VCaP (cell line): ENCODE measurements around the gene CYB561.

ENCODE experiments used
- H3K27ac ChIP-seq: fragments of 450-650 bp; 2 replicates; pipeline ENCODE4 v1.5.1; 2017
- TF ChIP-seq, protein P1 (sequence below): fragments of 450-650 bp; conservative IDR thresholded peaks from 2 replicates; pipeline ENCODE4 v1.5.1; 2017; ENCODE audit warnings: mild to moderate bottlenecking, moderate library complexity

The CYB561 gene

DNA sequence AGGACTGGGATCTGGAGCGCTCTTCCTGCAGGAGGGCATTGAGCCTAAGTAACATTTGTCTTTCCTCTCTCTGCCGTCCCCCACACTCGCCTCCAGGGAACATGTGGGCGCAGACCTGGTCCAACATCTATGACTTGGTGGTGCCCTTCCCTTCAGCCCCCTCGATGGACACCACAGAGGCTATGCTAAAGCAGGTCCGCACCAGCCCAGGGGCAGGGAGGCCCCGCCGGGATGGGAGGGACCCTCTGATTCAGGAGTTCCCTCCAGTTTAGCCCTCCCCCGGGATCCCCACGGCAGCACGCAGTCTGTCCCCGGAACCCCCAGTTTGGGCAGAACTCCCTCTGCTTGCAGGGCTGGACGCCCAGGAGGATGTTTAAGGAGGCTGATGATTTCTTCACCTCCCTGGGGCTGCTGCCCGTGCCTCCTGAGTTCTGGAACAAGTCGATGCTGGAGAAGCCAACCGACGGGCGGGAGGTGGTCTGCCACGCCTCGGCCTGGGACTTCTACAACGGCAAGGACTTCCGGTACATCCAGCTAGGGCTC is 44.8 kb upstream of the CYB561 start:
- H3K27ac ChIP-seq, result no peak overlapping the region
- TF ChIP-seq, protein P1, sequence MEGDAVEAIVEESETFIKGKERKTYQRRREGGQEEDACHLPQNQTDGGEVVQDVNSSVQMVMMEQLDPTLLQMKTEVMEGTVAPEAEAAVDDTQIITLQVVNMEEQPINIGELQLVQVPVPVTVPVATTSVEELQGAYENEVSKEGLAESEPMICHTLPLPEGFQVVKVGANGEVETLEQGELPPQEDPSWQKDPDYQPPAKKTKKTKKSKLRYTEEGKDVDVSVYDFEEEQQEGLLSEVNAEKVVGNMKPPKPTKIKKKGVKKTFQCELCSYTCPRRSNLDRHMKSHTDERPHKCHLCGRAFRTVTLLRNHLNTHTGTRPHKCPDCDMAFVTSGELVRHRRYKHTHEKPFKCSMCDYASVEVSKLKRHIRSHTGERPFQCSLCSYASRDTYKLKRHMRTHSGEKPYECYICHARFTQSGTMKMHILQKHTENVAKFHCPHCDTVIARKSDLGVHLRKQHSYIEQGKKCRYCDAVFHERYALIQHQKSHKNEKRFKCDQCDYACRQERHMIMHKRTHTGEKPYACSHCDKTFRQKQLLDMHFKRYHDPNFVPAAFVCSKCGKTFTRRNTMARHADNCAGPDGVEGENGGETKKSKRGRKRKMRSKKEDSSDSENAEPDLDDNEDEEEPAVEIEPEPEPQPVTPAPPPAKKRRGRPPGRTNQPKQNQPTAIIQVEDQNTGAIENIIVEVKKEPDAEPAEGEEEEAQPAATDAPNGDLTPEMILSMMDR, result no peak

DNA sequence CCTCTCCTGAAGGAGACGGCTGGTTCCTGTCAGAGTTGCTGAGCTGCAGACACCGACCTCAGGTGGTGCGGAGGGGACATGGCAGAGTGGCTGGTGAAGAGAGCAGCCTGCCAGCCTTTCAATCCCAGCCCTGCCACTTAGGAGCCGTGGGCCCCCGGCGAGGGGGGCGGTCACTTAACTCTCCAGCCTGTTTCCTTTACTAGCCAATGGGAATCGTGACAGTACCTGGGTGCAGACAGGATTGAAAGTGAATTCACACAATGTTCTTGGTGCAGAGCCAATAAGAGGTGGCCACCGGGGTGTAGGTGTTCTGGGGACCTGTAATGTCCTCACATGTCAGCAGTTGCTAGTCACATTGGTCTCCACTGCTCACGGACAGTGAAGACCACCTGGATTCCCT is 44.2 kb upstream of the CYB561 start:
- H3K27ac ChIP-seq, result no peak overlapping the region
- TF ChIP-seq, protein P1, result no peak

DNA sequence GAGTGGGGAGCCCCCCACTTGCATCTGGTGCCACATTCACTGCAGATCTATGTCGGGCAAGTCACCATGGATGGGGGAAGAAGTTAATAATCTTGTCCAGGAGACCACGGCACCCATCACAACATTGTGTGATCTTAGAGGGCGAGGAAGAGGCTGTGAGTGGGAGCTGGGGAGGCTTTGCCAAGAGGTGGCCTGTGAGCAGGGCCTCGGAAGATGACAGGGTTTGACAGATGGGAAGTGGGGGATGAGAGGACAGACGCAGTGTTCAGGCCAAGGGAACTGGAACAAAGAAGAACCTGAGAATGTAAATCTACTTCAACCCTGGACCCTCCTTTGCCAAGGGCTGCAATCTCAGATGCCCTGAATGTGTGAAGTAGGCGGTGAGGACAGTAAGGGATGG is 43.2 kb upstream of the CYB561 start:
- no peak overlapping the region for H3K27ac ChIP-seq
- TF ChIP-seq, protein P1, result no peak

DNA sequence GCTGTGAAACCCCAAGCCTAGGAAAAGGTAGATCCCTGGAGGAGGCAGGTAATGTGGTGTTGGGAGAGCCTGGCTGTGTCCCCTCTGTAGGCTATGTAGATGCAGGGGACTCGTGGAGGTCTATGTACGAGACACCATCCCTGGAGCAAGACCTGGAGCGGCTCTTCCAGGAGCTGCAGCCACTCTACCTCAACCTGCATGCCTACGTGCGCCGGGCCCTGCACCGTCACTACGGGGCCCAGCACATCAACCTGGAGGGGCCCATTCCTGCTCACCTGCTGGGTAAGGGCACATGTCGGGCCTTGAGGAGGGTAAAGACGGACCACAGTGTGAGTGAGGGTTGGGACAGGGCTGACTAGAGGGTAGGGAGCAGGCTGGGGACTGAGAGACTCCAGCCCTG is 42.7 kb upstream of the CYB561 start:
- no peak overlapping the region for H3K27ac ChIP-seq
- TF ChIP-seq, protein P1, result no peak

DNA sequence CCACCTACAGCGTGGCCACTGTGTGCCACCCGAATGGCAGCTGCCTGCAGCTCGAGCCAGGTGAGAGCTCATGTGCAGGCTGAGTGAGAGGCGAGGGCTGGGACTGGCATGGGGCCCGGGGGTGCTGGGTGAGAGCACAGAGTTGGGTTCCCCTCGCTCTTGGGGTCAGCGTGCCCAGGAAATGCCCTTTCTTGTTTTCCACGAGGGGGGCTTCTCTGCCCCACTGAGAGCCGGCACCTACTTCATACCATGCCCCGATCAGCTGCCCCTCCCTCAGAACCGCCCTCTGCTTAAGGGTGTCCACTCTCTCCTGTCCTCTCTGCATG is 40.9 kb upstream of the CYB561 start:
- TF ChIP-seq, protein P1, result no peak
- no peak overlapping the region for H3K27ac ChIP-seq

DNA sequence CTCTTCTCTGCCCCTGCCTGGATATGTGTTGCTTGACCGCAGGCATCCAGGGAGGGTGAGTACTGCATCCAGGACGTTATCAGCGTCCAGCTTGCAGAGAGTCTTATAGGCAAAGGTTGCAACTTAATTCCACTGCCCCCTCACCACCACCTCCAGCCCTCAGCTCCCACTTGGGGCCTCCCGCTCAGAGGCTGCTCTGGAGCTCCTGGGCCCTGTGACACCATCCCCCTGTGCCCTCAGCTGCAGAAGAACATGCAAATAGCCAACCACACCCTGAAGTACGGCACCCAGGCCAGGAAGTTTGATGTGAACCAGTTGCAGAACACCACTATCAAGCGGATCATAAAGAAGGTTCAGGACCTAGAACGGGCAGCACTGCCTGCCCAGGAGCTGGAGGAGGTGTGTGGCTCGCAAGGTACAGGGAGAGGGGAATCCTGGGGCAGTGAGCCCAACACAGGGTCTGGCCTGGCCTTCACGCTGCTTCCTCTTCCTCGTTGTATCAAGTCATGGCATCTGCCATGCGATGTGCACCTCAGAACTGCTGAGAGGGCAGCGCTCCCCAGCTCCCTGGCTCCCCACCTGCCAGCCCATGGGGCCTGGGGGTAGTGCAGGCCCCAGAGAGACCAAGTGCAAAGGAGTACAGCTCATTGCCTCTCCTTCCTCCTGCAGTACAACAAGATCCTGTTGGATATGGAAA is 40.4 kb upstream of the CYB561 start:
- H3K27ac ChIP-seq, result no peak overlapping the region
- TF ChIP-seq, protein P1, result no peak

DNA sequence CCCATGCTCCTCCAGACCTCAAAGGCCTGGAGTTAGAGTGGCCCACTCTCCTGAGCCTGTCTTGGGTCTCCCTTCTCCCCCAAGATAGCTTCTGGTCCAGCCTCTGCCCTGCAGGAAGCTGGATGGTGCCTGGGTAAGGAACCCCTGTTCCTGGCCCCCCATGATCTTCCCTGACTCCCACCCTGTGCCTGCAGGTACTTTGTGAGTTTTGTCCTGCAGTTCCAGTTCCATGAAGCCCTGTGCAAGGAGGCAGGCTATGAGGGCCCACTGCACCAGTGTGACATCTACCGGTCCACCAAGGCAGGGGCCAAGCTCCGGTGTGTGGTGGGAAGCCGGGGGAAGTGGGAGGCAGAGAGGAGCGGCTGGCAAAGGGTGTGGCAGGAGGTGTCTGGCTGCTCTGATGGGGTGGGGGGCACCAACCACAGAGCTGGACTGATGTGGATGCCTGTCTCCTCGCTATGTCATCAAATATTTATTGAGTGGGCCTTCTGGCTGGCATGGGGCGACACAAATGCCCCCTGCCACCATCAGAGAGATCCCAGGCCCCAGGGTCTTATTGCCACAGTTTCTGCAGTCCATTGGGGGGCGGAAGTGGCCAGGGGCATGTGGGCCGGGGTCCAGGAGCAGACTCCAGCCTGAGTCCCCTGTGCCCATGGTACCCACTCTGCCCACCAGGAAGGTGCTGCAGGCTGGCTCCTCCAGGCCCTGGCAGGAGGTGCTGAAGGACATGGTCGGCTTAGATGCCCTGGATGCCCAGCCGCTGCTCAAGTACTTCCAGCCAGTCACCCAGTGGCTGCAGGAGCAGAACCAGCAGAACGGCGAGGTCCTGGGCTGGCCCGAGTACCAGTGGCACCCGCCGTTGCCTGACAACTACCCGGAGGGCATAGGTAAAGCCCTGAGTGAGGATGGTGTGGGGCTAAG is 37.8 kb upstream of the CYB561 start:
- TF ChIP-seq, protein P1, result no peak
- no peak overlapping the region for H3K27ac ChIP-seq
